HG03520 (cell line): ENCODE data around the gene AKR7A3.
"Not testable (repeated sequence)": the region's sequence is repeated elsewhere in the genome, so short reads cannot be mapped to it uniquely, and the experiment has no call there.

ENCODE experiments used
- ATAC-seq: cut with Tn5 transposase; IDR thresholded peaks from one replicate; pipeline ENCODE4 v1.9.1; 2021; ENCODE audit warnings: mild to moderate bottlenecking, moderate library complexity; ENCODE audit not compliant: unreplicated experiment

The AKR7A3 gene

GRCh38 chr1:19319196-19319595 lies 30.6 kb upstream of the AKR7A3 start:
- no peak for ATAC-seq

GRCh38 chr1:19317126-19317910 lies 28.7 kb upstream of the AKR7A3 start:
- no peak for ATAC-seq

GRCh38 chr1:19315378-19316198 lies 27.0 kb upstream of the AKR7A3 start:
- no peak for ATAC-seq

DNA sequence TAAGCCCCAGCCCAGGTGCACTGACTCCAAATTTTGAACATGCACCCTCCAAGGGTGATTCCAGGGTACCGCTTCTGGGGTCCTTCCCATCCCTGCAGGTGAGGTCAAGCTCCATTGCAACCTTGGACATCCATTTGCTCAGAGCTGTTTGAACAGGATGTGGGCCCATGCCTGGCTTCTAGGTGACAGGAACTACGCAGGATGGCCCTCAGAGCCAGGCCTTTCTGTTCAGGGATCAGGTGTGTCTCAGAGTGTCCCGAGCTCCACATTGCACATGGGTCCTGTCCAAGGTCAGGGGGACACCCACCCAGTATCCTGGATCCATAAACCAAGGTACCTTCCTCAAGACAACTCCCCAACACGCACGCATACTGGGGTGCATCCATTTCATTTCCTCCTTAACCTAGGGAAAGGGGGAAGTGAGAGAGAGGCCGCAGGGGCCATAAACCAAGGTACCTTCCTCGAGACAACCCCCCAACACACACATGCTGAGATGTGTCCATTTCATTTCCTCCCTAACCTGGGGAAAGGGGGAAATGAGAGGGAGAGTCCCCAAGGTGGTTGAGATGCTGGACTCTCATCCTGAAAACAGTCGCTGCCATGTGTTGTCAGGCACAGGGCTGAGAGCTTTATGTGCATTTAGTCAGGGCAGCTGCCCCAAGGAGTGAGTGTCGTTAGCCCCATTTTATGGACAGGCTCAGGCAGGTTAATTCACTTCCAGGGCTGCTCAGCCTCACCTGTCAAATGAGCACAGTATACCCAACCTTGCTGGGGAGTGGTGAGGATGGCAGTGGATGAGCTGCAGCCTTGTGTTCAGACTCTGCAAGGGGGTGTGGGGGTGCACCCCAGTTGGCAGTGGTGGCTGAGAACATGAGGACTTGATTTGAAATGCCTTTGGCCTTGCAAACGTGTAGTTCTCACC lies 25.7 kb upstream of the AKR7A3 start:
- ATAC-seq: no peak

DNA sequence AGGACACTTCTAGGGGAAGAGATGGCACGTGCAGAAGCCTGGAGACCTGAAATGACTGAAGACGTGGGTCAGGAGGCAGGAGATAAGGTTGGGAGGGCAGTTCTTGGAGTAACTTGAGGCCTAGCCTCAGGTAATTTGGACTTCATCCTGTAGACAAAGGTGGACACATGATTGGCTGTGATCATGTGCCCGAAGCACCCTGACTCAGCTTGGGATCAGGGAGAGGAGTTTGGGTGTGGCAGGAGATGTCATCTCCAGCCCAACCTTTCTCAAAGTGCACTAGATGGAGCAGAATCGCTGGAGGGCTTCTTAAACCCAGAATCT lies 25.0 kb upstream of the AKR7A3 start:
- ATAC-seq: no peak

GRCh38 chr1:19312782-19313635 lies 24.4 kb upstream of the AKR7A3 start:
- peak; percentile 9 for ATAC-seq

DNA sequence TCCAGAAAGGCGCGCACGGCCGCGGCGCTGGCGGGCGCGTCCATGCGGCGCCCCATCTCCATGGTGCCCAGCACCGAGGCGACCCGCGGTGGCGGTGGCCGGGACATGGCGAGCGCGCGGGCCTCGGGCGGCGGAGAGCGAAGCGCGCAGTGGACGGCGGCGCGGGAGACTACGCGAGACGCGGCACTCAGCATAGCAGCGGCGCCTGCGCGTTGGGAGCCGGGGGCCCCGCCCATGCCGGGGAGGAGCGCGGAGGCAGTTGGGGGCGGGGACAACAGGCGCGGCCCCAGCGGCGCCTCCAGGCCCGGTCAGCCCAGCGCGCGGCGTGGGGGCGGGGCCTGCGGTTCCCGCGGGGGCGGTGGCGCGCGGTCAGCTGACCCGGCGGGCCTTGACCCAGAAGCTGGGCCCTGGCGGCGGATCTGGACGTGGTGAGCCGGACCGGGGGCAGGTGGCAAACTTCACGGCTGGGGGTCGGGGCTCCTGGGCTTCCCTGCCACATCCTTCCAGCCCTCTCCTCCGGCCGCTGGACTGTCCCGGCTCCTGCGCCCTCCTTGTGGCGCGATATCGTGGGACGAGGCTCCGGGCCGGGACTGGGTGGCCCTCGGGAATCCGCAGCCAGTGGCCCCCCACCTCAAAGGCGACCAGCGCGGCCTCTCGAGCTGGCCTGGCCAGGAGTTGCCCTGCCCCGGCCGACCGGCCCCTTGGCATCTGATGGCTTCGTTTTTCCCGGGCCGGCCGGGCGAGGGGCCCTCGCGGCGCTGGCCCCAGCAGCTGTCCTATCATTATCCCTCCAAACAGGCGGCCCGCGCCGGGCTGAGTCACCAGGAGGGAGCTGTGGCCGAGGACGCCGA lies 23.6 kb upstream of the AKR7A3 start, which contains the start of the genes AKR7A2 and SLC66A1:
AKR7A2 (minus strand) TSS at position 214 of the 851 bp plus-strand sequence; CDS start at position 194, 20 bp downstream.
SLC66A1 (plus strand) TSS at position 396 of the 851 bp plus-strand sequence. CDS start 5,352 bp downstream, outside the sequence.
- ATAC-seq: peak; percentile 70

- ATAC-seq: no peak
Observed at GRCh38 chr1:19311503-19311930, 22.9 kb upstream of the AKR7A3 start.

GRCh38 chr1:19310720-19311502 lies 22.3 kb upstream of the AKR7A3 start:
- ATAC-seq: no peak

DNA sequence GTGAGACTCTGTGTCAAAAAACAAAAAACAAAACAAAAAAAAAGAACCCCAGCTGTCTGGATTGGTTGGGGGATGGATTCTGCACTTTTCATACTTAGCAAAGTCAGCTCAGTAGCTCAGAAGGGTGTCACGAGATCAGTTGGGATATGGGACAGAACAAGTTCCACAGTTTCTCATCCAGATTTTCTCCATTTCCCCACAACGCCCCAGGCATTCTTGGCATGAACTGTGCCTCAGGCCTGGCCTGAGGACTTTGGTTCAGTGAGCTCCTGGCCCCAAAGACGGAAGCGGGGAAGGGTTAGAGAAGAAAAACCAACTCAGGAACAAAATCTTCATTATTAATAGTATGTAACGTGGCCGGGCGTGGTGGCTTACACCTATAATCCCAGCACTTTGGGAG lies 21.5 kb upstream of the AKR7A3 start:
- no peak for ATAC-seq

GRCh38 chr1:19309123-19309813 lies 20.7 kb upstream of the AKR7A3 start:
- no peak for ATAC-seq

DNA sequence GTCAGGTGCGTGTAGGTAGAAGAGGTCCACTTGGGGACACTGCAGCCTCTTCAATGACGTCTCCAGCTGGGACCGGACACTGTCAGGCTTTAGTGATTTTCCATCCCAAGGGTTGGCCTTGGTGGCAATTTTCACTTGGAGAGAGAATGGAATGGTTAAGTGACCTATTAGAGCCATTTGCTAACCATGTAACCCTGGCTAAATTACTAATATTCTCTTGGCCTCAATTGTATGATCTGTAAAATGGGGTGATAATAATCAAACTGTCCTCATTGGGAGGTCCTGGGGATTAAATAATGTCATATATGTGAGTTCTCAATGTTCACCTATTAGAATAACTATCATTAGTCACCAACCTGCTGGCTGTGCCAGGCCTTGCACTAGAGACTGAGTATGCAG lies 19.9 kb upstream of the AKR7A3 start:
- no peak for ATAC-seq

- ATAC-seq: no peak
Observed at GRCh38 chr1:19307794-19308508, 19.4 kb upstream of the AKR7A3 start.

DNA sequence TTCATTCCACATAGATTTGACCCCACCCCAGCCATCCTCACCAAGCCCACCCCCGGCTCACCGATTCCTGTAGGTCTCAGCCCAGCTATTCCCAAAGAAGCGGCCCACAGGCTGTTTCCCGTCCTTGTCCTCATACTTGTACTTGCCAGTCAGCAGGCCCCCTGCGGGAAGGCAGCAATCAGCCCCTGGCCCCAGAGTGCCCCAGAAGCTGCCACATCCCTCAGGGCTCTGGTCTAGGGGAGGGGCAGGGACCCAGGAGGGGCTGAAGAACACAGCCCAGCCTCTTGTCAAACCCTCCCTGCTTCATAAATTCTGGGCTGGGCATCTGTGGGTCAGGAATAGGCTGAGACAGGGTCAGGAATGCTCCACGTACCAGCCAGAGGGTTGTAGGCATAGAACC lies 18.4 kb upstream of the AKR7A3 start:
- no peak for ATAC-seq

DNA sequence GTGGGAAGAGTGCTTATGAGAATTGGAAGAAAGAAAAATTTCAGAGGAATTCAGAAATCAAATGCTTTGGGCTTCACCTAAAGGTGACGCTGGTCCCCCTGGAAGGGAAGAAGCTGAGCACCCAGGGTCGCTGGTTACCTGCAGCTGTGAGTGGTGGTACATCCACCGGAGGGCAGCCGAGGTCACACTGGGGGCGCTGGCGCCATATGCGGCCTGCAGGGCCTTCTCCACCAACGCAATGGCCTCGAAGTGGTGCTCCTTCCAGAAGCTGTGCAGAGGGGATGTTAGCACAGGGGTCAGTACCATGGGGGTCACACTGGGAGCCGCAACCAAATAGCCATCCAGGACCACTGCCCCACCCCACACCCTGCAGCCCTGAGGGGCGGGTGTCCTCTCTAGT lies 17.3 kb upstream of the AKR7A3 start:
- ATAC-seq: no peak

- not testable (repeated sequence) for ATAC-seq
Observed at GRCh38 chr1:19304081-19304480, 15.5 kb upstream of the AKR7A3 start.

GRCh38 chr1:19300211-19300610 lies 11.6 kb upstream of the AKR7A3 start:
- no peak for ATAC-seq
